Lung (tissue), 12 donors: ENCODE measurements around the gene ANK3. TPM values are rescaled to one million over a fixed set of nuclear protein-coding genes. Genes with fewer than 3 reads are reported as not detected.

Source experiments
- ATAC-seq: fragments of 200-7000 bp; cut with Tn5 transposase; one replicate; pipeline ENCODE4 v1.9.1; 2020; ENCODE audit warnings: moderate number of reproducible peaks; ENCODE audit not compliant: insufficient read depth, low FRiP score
- DNase-seq, 3 donors: peaks; one replicate each; pipeline ENCODE4 v3.0.0-alpha.2; 2013 to 2017
- H3K27ac ChIP-seq, 2 donors: one replicate each; pipeline ENCODE4 v1.5.1; 2013; ENCODE audit warnings: mild to moderate bottlenecking in 2 of 2, moderate library complexity in 2 of 2, control low read depth in 1 of 2, inconsistent platforms in 1 of 2, low read depth in 1 of 2, low read length in 1 of 2
- H3K27me3 ChIP-seq, 3 donors: one replicate each; pipeline ENCODE4 v1.5.1; 2013; ENCODE audit warnings: low read length in 2 of 3; ENCODE audit not compliant: control insufficient read depth in 3 of 3, insufficient read depth in 3 of 3
- H3K36me3 ChIP-seq, 4 donors: one replicate each; pipeline ENCODE4 v1.5.1; 2013; ENCODE audit warnings: low read length in 4 of 4, mild to moderate bottlenecking in 1 of 4, moderate library complexity in 1 of 4; ENCODE audit not compliant: control insufficient read depth in 4 of 4, insufficient read depth in 4 of 4
- H3K4me1 ChIP-seq, 5 donors: one replicate each; pipeline ENCODE4 v1.5.1; 2013; ENCODE audit warnings: low read length in 5 of 5, mild to moderate bottlenecking in 2 of 5, moderate library complexity in 1 of 5; ENCODE audit not compliant: control insufficient read depth in 5 of 5, insufficient read depth in 5 of 5
- H3K4me3 ChIP-seq: one replicate; pipeline ENCODE4 v1.5.1; 2013; ENCODE audit warnings: mild to moderate bottlenecking, control low read depth, moderate library complexity
- H3K9ac ChIP-seq, 2 donors: one replicate each; pipeline ENCODE4 v1.5.1; 2013; ENCODE audit warnings: low read length in 2 of 2, control low read depth in 1 of 2; ENCODE audit not compliant: insufficient read depth in 1 of 2
- H3K9me3 ChIP-seq, 4 donors: one replicate each; pipeline ENCODE4 v1.5.1; 2013; ENCODE audit warnings: low read length in 3 of 4, mild to moderate bottlenecking in 1 of 4, moderate library complexity in 1 of 4; ENCODE audit not compliant: control insufficient read depth in 4 of 4, insufficient read depth in 3 of 4
- WGBS, 2 donors: extraction: QIAGEN DNeasy Blood & Tissue Kit; methylation state at CpG; one replicate each; pipeline ENCODE4 v1.1.7; 2013; 5-methylcytosine and 5-hydroxymethylcytosine counted together
- polyA plus RNA-seq, 2 donors: library from polyadenylated mRNA; stranded (reverse); fragments of 200-250 nt; gene quantifications; one replicate each; pipeline ENCODE4 v1.2.1, GENCODE V29; 2013
- total RNA-seq, 2 donors: library from RNA; depleted of rRNA in 1 of 2; stranded (reverse); fragments of >200 nt in 1 of 2; gene quantifications; one replicate each; pipeline ENCODE4 v1.2.1, GENCODE V29; 2014 to 2021
- TF ChIP-seq, protein P1 (sequence below): IDR thresholded peaks from 2 replicates; pipeline ENCODE4 v1.5.1; 2012; ENCODE audit warnings: mild to moderate bottlenecking; ENCODE audit errors: control extremely low read depth, extremely low read depth
- donor health status: control.
- donor health status: control.
- donor health status: Bipolar disorder and iron deficiency.
- donor health status: healthy.
- donor health status: DM: yes; HTN: yes; CAD: no.

ANK3 gene
- total and polyA plus RNA-seq, 4 donors = 10.4 to 96.0 (median 46.4) TPM

DNA sequence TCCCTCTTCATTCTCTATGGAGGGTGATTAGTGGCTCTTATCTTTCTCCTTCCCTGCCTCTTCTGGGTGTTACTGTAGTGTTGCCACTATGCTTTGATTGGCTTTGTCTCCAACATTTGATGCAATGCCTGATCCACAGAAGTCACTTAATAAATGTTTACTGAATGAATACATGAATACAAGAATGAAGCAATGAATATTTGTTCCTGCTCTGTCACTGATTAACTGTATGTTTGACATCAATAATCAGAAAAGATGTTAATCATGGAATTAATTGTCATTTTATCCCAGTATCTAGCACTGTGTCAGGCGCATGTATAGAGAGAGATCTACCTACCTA is 4.3 kb downstream of the ANK3 start:
- H3K27me3 ChIP-seq = no peaks in the 10 kb centered on the region
- H3K36me3 ChIP-seq = no peaks in the 10 kb centered on the region
- no peak overlapping the region for H3K27ac ChIP-seq
- WGBS, 2 donors = 93 to 95% methylated on average over 1 of the region's 1 CpG
- no peak overlapping the region for H3K4me3 ChIP-seq
- H3K4me1 ChIP-seq = peaks cover 0 to 8% (median 0%) of the 10 kb centered on the region in 5 donors
- no peaks in the 10 kb centered on the region for H3K9me3 ChIP-seq
- DNase-seq = no peak
- no peak for ATAC-seq
- H3K9ac ChIP-seq = no peak overlapping the region
- TF ChIP-seq, protein P1, sequence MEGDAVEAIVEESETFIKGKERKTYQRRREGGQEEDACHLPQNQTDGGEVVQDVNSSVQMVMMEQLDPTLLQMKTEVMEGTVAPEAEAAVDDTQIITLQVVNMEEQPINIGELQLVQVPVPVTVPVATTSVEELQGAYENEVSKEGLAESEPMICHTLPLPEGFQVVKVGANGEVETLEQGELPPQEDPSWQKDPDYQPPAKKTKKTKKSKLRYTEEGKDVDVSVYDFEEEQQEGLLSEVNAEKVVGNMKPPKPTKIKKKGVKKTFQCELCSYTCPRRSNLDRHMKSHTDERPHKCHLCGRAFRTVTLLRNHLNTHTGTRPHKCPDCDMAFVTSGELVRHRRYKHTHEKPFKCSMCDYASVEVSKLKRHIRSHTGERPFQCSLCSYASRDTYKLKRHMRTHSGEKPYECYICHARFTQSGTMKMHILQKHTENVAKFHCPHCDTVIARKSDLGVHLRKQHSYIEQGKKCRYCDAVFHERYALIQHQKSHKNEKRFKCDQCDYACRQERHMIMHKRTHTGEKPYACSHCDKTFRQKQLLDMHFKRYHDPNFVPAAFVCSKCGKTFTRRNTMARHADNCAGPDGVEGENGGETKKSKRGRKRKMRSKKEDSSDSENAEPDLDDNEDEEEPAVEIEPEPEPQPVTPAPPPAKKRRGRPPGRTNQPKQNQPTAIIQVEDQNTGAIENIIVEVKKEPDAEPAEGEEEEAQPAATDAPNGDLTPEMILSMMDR = no peak

DNA sequence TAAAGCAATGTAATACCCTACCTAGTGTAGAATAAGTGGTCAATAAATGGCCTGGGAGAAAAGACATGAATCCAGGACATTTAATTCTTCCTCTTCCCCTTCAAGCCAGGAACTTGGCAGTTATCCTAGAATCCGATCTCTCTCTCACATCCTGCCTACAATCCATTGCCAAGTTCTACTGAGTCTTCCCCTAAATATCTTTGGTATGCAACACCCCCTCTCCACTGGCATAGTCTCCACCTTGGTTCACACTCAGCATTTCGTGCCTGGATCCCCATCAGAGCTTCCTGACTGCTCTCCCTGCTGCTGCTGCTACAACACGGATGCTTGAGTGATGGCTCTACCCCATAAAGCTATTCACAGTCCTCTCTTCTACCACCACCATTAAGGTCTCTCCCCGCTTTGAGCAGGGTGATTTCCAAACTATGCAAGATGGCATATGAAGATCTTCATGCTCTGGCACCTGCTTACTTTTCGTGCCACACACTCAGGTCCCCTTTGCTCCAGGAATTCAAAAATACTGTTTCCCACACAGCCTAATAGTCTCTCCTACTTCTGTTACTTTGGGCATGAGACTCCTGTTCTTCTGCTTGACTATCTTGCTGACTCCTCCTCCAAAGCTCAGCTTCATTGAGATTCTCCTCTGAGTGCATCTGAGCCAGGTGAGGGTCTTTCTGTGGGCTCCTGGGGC is 4.8 kb downstream of the ANK3 start:
- peak; percentile 41 to 80 (median 67) for DNase-seq
- ATAC-seq = peak; percentile 49
- Histone ChIP-seq H3K27ac (no peak overlapping the region), H3K9me3 (no peaks in the 10 kb centered on the region), H3K36me3 (no peaks in the 10 kb centered on the region), H3K9ac (no peak overlapping the region), H3K4me3 (no peak overlapping the region), H3K4me1 (peaks cover 0 to 8% (median 0%) of the 10 kb centered on the region in 5 donors), H3K27me3 (no peaks in the 10 kb centered on the region)
- 50 to 74% methylated on average over 5 of the region's 5 CpGs for WGBS, 2 donors
- TF ChIP-seq, protein P1 = no peak

DNA sequence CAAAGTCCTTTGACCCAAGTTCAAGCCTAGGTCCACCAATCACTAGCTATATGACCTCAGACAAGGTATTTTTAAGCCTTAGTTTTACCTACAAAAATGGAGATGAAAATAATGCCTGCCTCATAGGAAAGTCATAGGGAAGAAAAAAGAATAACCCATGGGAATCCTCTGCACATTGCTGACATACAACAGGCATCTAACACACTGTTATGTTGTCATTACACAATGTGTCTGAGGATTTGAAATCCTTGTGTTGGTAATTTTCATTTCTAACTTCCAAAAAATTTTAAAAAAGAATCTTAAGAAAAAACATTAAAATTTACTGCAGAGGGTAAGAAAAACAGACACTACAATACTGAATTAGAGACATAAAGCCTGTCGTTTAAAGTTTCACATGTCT is 5.7 kb downstream of the ANK3 start:
- 80 to 91% methylated on average over 1 of the region's 1 CpG for WGBS, 2 donors
- no peak overlapping the region for H3K9ac ChIP-seq

More for the DNA sequence above, 5.7 kb downstream of the ANK3 start:
- DNase-seq (peak in 1 of 3 donors; percentile 30), ATAC-seq (no peak)
- TF ChIP-seq, protein P1 = no peak
- no peak overlapping the region for H3K27ac ChIP-seq
- H3K9me3 ChIP-seq = no peaks in the 10 kb centered on the region
- no peaks in the 10 kb centered on the region for H3K27me3 ChIP-seq
- H3K36me3 ChIP-seq = no peaks in the 10 kb centered on the region
- peaks cover 0 to 8% (median 0%) of the 10 kb centered on the region in 5 donors for H3K4me1 ChIP-seq
- no peak overlapping the region for H3K4me3 ChIP-seq
